Immature natural killer cell (primary cell): ENCODE results near the gene SUCLG2. TPM values are rescaled to one million over a fixed set of nuclear protein-coding genes. Genes with fewer than 3 reads are reported as not detected.
"Not testable (repeated sequence)": the region's sequence is repeated elsewhere in the genome, so short reads cannot be mapped to it uniquely, and the experiment has no call there.

Experiments
- DNase-seq, 3 donors: peaks; one replicate each; pipeline ENCODE4 v3.0.0; 2022; ENCODE audit warnings: mixed read lengths in 1 of 3
- H3K27ac Mint-ChIP-seq, 6 donors: one replicate each; pipeline ENCODE4 v1.8.0; 2020; ENCODE audit warnings: mixed read lengths in 6 of 6, mild to moderate bottlenecking in 5 of 6, inconsistent platforms in 4 of 6, moderate library complexity in 3 of 6
- H3K27me3 Mint-ChIP-seq, 3 donors: one replicate each; pipeline ENCODE4 v1.8.0; 2020 to 2021; ENCODE audit warnings: low read depth in 3 of 3, mild to moderate bottlenecking in 3 of 3, mixed read lengths in 3 of 3, moderate library complexity in 3 of 3, inconsistent platforms in 1 of 3
- H3K36me3 Mint-ChIP-seq, 3 donors: one replicate each; pipeline ENCODE4 v1.8.0; 2020; ENCODE audit warnings: mixed read lengths in 3 of 3, inconsistent platforms in 2 of 3, mild to moderate bottlenecking in 2 of 3
- H3K4me1 Mint-ChIP-seq, 2 donors: one replicate each; pipeline ENCODE4 v1.8.0; 2020; ENCODE audit warnings: inconsistent platforms in 2 of 2, mild to moderate bottlenecking in 2 of 2, mixed read lengths in 2 of 2, moderate library complexity in 1 of 2
- H3K4me3 Mint-ChIP-seq, 5 donors: one replicate each; pipeline ENCODE4 v1.8.0; 2020; ENCODE audit warnings: mild to moderate bottlenecking in 5 of 5, mixed read lengths in 5 of 5, inconsistent platforms in 3 of 5, moderate library complexity in 3 of 5
- H3K9me3 Mint-ChIP-seq, 6 donors: one replicate each; pipeline ENCODE4 v1.8.0; 2020; ENCODE audit warnings: mild to moderate bottlenecking in 6 of 6, mixed read lengths in 6 of 6, inconsistent platforms in 4 of 6, moderate library complexity in 3 of 6
- polyA plus RNA-seq, 3 donors: library from polyadenylated mRNA; unstranded; fragments of 300-500 nt; fragmentation: Illumina TruSeq; gene quantifications; one replicate each; pipeline ENCODE4 v1.2.3, GENCODE V29; 2021

Gene SUCLG2
- polyA plus RNA-seq, 3 donors from 2014 or later: 49.4 to 67.1 (median 58.2) TPM

DNA sequence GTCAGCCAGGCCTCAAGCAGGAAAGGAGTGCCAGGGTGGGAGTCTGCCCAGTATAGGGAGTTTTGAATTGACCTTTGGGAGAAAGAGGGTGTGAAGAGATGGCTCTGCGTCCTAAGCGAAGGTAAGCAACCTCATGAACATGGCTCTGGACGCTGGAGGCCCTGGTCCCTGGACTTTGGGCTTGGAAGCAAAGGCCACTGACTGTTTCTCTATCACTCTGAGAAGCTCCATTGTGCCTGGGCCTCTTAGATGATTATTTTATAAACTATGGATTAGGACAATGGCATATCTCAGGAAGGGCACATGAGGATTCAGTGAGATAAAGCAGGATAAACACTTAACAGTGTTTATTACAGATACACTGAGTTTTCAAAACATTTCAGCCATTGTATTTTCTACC lies 59.0 kb downstream of the SUCLG2 start:
- DNase-seq: no peak
- Mint-ChIP-seq H3K9me3 (no peaks in the 10 kb centered on the region), H3K4me1 (peaks cover 46 to 67% of the 10 kb centered on the region in 2 donors), H3K36me3 (peaks cover 3 to 13% (median 5%) of the 10 kb centered on the region in 3 donors), H3K27me3 (peaks cover 0 to 4% (median 3%) of the 10 kb centered on the region in 3 donors), H3K27ac (no peak overlapping the region), H3K4me3 (no peak overlapping the region)

DNA sequence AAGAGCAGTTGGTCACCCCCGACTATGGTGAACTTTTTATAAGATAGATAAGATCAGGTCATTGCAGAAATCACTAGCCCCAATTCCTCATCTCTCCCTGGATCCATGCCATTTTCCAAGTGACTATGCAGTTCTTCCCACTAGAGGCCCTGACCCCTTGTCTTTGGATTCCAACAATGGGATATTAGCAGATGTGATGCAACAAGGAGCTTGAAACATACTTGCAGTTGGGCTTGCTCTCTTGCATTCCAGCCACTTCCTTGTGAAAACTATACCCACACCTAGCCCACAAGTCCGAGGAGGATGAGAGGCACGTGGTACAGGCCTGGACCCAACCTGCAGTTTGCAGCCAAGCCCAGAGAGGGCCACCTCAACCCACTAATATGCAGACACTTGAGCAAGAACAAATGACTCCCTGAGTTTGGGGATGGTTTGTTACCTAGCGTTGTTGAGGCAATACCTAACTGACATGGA lies 60.6 kb downstream of the SUCLG2 start:
- Mint-ChIP-seq H3K4me3 (peak overlapping the region in 1 of 5 donors; percentile 14), H3K27ac (peak overlapping the region in 2 of 6 donors; percentile 13 to 67), H3K36me3 (peaks cover 0 to 15% (median 7%) of the 10 kb centered on the region in 3 donors), H3K9me3 (no peaks in the 10 kb centered on the region), H3K4me1 (peaks cover 36 to 60% of the 10 kb centered on the region in 2 donors), H3K27me3 (peaks cover 0 to 4% (median 4%) of the 10 kb centered on the region in 3 donors)
- DNase-seq: peak; percentile 31 to 51 (median 49)

DNA sequence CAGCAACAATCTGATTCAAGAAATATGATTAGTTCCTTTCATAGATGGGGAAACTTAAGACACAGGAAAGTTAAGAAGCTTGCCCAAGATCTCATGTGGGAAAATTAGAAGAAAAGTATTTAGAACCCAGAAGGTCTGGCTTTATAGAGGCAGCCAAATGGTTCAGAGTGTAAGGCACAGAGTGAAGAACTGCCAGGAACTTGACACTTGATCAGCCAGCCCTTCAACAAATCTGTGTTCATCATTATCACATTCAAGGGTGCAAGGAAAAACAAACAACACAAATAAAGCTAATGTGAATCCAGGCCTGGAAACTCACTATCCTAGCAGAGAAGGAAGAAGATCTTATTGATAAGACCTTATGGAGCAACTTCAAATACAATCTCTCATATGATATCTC lies 62.4 kb downstream of the SUCLG2 start:
- H3K36me3 Mint-ChIP-seq: peaks cover 0 to 15% (median 7%) of the 10 kb centered on the region in 3 donors
- no peaks in the 10 kb centered on the region for H3K9me3 Mint-ChIP-seq
- H3K4me3 Mint-ChIP-seq: no peak overlapping the region
- H3K4me1 Mint-ChIP-seq: peaks cover 30 to 58% of the 10 kb centered on the region in 2 donors
- no peak for DNase-seq
- peaks cover 0 to 4% (median 2%) of the 10 kb centered on the region in 3 donors for H3K27me3 Mint-ChIP-seq
- H3K27ac Mint-ChIP-seq: peak overlapping the region in 2 of 6 donors; percentile 5 to 18

DNA sequence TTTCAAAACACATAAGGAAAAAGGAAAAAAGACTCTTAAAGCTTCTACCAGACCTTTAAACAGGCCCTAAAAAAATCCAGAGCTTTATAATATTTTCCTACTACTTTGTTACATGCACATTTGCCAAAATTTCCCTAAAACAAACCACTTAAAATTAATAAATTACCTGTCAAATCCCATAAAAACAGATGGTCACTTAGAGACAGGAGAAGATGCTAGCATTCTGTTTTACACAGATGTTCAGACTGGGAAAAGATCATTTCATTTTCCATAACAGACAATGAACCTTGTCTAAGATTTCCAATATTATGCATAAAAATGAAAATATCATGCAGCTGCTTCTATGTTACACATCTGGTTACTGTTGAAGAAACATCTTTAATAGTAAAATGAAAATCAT lies 66.6 kb downstream of the SUCLG2 start:
- Mint-ChIP-seq H3K4me3 (no peak overlapping the region), H3K27me3 (peaks cover 0 to 3% (median 0%) of the 10 kb centered on the region in 3 donors), H3K4me1 (peaks cover 43 to 60% of the 10 kb centered on the region in 2 donors), H3K36me3 (peaks cover 7 to 18% (median 15%) of the 10 kb centered on the region in 3 donors), H3K27ac (no peak overlapping the region), H3K9me3 (no peaks in the 10 kb centered on the region)
- no peak for DNase-seq

DNA sequence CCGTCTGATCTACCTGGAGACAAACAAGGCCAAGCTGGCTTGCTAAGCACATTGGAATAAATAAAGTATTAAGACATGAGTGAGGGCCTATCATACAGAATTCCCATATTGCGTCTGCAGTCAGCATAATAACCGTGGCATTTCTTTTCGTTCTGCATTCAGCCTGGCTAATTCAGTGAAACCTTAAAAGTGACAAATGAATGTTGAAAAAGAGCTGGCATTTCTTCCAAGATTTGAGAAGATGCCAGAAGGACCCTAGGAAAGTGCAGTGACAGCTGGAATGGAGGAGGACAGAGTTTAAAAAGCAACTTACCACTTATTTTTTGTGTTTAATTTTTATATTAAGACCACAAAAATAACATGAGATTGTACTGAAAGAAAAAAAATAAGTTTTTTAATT lies 67.1 kb downstream of the SUCLG2 start:
- H3K4me1 Mint-ChIP-seq: peaks cover 45 to 63% of the 10 kb centered on the region in 2 donors

DNA sequence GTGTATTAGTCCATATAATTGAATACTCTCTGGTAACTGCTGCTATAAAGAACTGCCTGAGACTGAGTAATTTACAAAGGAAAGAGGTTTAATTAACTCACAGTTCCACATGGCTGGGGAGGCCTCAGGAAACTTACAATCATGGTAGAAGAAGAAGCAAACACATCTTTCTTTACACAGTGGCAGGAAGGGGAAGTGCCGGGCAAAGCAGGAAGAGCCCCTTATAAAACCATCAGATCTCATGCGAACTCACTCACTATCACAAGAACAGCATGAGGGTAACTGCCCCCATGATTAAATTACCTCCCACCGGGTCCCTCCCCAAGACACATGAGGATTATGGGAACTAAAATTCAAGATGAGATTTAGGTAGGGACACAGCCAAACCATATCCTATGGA lies 69.8 kb downstream of the SUCLG2 start:
- DNase-seq, H3K27me3 Mint-ChIP-seq, H3K4me3 Mint-ChIP-seq, H3K9me3 Mint-ChIP-seq: not testable (repeated sequence)
- H3K27ac Mint-ChIP-seq: peak overlapping the region in 1 of 6 donors; percentile 5
- H3K4me1 Mint-ChIP-seq: peaks cover 39 to 74% of the 10 kb centered on the region in 2 donors
- H3K36me3 Mint-ChIP-seq: peaks cover 7 to 16% (median 13%) of the 10 kb centered on the region in 3 donors

More for the DNA sequence above, 67.1 kb downstream of the SUCLG2 start:
- no peak overlapping the region for H3K27ac Mint-ChIP-seq
- DNase-seq: no peak
- H3K36me3 Mint-ChIP-seq: peaks cover 7 to 20% (median 20%) of the 10 kb centered on the region in 3 donors
- no peaks in the 10 kb centered on the region for H3K9me3 Mint-ChIP-seq
- no peak overlapping the region for H3K4me3 Mint-ChIP-seq
- H3K27me3 Mint-ChIP-seq: peaks cover 0 to 3% (median 0%) of the 10 kb centered on the region in 3 donors

DNA sequence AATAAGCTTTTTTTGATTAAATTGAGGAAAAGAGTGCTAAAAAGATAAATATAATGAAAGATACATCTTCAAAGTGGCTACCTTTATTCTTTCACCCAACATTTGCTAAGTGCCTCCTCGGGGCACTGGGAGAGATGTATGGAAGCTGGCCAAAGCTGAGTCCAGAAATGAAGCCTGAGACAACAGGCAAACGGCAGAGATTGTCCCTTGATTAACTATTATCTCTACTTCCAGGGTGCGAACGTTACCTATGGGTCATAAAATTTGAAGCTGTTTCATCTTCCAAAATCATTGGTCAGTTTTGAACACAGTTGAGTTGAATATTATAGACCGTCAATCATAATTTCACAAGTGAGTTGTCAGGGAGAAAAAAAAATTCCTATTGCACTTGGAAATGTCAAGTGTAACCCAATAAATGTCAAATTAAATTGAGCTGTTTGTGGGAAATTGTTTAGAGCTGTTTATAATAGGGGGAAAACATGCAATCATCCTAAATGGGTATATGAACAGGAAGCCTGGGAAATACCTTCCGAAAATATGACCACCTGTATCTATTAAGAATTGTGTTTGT lies 73.9 kb downstream of the SUCLG2 start:
- DNase-seq: no peak
- Mint-ChIP-seq H3K4me1 (peaks cover 27 to 55% of the 10 kb centered on the region in 2 donors), H3K27ac (no peak overlapping the region), H3K9me3 (no peaks in the 10 kb centered on the region), H3K36me3 (peaks cover 14 to 21% (median 14%) of the 10 kb centered on the region in 3 donors), H3K27me3 (peaks cover 0 to 1% (median 1%) of the 10 kb centered on the region in 3 donors), H3K4me3 (no peak overlapping the region)

DNA sequence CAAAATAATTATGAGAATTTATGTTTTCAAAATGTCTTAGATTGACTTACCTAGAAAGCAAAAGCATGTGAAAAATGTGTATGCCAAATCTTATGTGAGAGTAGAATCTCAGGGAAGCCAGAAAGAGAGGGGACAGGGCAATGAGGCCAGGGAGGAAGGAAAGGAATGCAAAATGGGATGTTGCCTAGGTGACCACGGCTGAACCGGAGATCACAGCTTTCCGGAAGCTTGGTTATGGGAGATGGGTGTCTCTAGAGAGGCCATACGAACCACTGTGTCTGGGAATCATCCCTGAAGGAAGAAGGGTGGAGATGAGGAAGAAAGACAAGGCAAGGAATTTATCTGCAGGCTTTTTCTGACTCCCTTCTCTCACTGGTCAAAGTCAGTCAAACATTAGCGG lies 76.0 kb downstream of the SUCLG2 start:
- DNase-seq: no peak
- Mint-ChIP-seq H3K27ac (no peak overlapping the region), H3K36me3 (peaks cover 7 to 28% (median 14%) of the 10 kb centered on the region in 3 donors), H3K4me3 (no peak overlapping the region), H3K4me1 (peaks cover 10 to 41% of the 10 kb centered on the region in 2 donors), H3K9me3 (no peaks in the 10 kb centered on the region), H3K27me3 (peaks cover 0 to 1% (median 0%) of the 10 kb centered on the region in 3 donors)

DNA sequence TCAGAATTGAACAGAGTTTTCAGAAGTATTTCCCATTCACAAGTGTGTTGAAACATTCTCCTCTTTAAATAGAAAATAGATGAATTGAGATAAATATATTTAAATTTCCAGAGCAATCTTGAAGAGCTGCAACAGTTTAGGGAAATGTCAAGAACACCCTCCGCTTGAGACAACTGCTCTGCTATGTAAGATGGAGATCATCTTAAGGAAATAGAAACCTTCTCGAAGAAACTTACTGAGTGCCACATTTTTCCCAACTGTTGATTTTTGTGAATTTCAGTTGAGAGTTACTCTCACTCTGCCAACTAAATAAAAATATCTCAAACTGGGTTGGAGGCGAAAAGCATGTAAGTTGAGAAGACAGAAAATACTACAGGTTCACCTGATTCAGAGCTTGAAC lies 78.0 kb downstream of the SUCLG2 start:
- Mint-ChIP-seq H3K27ac (no peak overlapping the region), H3K4me3 (no peak overlapping the region), H3K27me3 (peaks cover 0 to 1% (median 0%) of the 10 kb centered on the region in 3 donors), H3K36me3 (peaks cover 10 to 23% (median 14%) of the 10 kb centered on the region in 3 donors), H3K4me1 (peaks cover 12 to 41% of the 10 kb centered on the region in 2 donors), H3K9me3 (no peaks in the 10 kb centered on the region)
- no peak for DNase-seq

DNA sequence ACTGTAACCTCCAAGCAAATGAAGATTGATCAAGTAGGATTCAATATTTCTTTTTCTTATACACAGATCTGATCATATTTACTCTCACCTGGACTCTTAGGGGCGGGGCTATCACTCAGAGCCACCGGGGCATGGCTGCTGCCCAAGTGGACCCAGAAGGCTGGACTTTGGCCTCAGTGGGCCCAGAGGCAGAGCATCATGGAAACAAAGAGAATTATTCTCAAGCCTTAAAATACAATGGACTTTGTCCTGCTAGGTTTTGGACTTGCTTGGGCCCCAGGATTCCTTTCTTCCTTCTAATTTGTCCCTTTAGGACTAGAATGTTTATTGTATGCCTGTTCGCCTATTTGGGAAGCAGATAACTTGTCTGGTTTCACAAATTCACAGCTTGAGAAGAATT lies 85.1 kb downstream of the SUCLG2 start:
- peaks cover 19 to 36% (median 27%) of the 10 kb centered on the region in 3 donors for H3K36me3 Mint-ChIP-seq
- H3K4me1 Mint-ChIP-seq: peaks cover 16 to 25% of the 10 kb centered on the region in 2 donors
- peaks cover 0 to 1% (median 0%) of the 10 kb centered on the region in 3 donors for H3K27me3 Mint-ChIP-seq
- H3K4me3 Mint-ChIP-seq: no peak overlapping the region
- H3K27ac Mint-ChIP-seq: no peak overlapping the region
- peaks cover 0 to 4% (median 0%) of the 10 kb centered on the region in 6 donors for H3K9me3 Mint-ChIP-seq
- DNase-seq: no peak

DNA sequence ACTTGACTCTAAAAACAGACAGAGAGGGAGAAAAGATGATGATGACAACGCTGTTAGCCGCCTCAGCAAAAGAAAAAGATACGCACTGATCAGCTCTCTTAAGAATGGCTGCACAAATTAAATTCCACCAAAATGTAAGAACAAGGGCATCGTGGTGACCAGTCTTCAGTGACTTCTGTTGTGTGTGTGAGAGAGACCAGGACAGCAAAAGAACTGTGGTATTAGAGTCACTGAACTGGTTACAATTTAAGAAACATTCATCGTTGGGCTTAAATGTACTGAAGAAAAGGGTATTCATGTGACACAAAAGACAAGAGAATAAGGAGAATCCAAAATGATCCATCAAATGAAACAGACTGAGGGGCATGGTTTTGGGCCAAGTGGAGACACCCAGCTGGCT lies 86.5 kb downstream of the SUCLG2 start:
- Mint-ChIP-seq H3K4me1 (peaks cover 14 to 22% of the 10 kb centered on the region in 2 donors), H3K36me3 (peaks cover 19 to 34% (median 21%) of the 10 kb centered on the region in 3 donors), H3K27me3 (peaks cover 0 to 1% (median 0%) of the 10 kb centered on the region in 3 donors), H3K9me3 (peaks cover 0 to 4% (median 0%) of the 10 kb centered on the region in 6 donors), H3K27ac (no peak overlapping the region), H3K4me3 (no peak overlapping the region)
- DNase-seq: no peak

DNA sequence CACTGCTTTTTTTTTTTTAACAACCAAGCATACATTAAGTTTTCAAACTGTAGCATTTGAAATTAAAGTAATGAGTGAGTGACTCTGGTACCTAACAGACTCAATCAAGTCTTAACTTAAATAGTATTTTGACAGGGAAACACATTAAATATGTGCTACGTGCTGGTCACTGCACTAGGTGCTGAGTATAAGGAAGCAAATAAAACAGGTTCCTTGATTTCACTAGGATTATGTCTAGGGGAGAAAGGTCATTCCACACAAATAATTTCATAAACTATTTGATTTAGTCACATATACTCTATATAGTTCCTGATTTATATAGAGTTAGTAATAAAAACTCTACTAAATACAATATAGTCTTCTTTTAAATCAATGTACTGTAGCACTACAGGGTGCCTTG lies 89.4 kb downstream of the SUCLG2 start:
- no peak overlapping the region for H3K4me3 Mint-ChIP-seq
- peaks cover 16 to 19% of the 10 kb centered on the region in 2 donors for H3K4me1 Mint-ChIP-seq
- peaks cover 0 to 1% (median 0%) of the 10 kb centered on the region in 3 donors for H3K27me3 Mint-ChIP-seq
- H3K36me3 Mint-ChIP-seq: peaks cover 6 to 15% (median 6%) of the 10 kb centered on the region in 3 donors
- no peak overlapping the region for H3K27ac Mint-ChIP-seq
- no peak for DNase-seq
- no peaks in the 10 kb centered on the region for H3K9me3 Mint-ChIP-seq

DNA sequence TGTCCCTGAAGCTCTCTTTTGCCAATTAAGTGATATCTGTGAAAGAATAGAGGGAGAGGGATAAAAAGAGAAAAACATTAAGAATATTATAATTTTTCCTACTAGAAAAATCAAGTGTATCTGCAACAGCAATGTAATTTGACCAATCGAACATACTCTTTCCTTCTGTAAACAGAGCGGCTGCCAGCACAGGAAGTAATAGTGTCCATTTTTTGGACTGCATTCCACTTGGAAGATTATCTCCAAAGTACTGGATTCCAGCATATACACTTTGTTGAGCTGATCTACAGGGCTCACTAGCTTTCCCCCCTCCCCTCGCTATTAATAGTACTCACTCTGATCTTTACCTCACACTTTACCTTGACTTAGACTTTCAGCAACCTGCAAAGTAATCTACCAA lies 90.4 kb downstream of the SUCLG2 start:
- H3K27me3 Mint-ChIP-seq: peaks cover 0 to 1% (median 0%) of the 10 kb centered on the region in 3 donors
- peak overlapping the region in 1 of 6 donors; percentile 6 for H3K27ac Mint-ChIP-seq
- peaks cover 6 to 14% (median 10%) of the 10 kb centered on the region in 3 donors for H3K36me3 Mint-ChIP-seq
- DNase-seq: no peak
- no peaks in the 10 kb centered on the region for H3K9me3 Mint-ChIP-seq
- peaks cover 16 to 19% of the 10 kb centered on the region in 2 donors for H3K4me1 Mint-ChIP-seq
- no peak overlapping the region for H3K4me3 Mint-ChIP-seq

DNA sequence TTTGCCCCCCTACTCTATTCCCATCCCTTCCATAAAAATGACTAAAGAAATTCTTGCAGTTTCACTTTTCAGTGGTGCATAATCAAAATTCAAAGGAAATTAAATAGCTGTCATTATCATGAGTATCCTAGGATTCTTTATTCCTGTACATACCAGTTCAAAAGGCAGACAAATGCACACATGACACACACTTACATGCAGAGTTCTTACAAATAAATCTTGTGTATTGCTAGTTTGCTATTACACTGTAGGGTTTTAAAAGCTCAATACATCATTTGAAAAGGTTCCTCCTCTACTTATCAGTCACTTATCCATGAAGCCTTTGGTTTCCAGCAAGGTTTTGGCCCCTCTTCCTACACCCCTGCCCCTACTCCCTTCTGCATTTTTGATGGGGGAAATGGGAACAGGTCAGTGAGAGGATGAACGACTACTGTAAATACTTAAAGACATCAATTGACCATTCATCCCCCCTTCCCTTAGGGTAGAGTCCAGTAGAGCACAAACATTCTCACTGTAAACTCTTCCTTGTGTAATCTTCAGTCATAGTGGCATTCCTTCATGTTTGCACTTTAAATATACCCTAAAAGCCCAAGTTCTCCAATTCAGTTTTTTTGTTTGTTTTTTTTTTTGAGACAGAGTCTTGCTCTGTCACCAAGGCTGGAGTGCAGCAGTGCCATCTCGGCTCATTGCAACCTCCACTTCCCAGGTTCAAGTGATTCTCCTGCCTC lies 92.6 kb downstream of the SUCLG2 start:
- Mint-ChIP-seq H3K4me3 (no peak overlapping the region), H3K4me1 (peaks cover 13 to 19% of the 10 kb centered on the region in 2 donors), H3K27me3 (no peaks in the 10 kb centered on the region), H3K36me3 (peaks cover under 1 to 15% (median 4%) of the 10 kb centered on the region in 3 donors), H3K9me3 (no peaks in the 10 kb centered on the region), H3K27ac (peak overlapping the region in 1 of 6 donors; percentile 23)
- no peak for DNase-seq
